Hepatocyte (in vitro differentiated cells): Measurements from ENCODE around the gene HJURP.

ENCODE experiments used
- CTCF ChIP-seq: fragments of 200-600 bp; sonication (generic); IDR thresholded peaks from 2 replicates; pipeline ENCODE4 v1.5.1; 2016; ENCODE audit warnings: antibody characterized with exemption, mild to moderate bottlenecking; ENCODE audit not compliant: poor library complexity
- EZH2 ChIP-seq: fragments of 200-600 bp; sonication (generic); IDR thresholded peaks from 2 replicates; pipeline ENCODE4 v1.6.1; 2016; ENCODE audit warnings: antibody characterized with exemption, mild to moderate bottlenecking, borderline replicate concordance
- EZH2phosphoT487 ChIP-seq: fragments of 200-600 bp; sonication (generic); IDR thresholded peaks from one replicate; pipeline ENCODE4 v1.6.1; 2018; ENCODE audit warnings: antibody characterized with exemption, mild to moderate bottlenecking, low read depth, moderate library complexity; ENCODE audit not compliant: unreplicated experiment, severe bottlenecking

DNA sequence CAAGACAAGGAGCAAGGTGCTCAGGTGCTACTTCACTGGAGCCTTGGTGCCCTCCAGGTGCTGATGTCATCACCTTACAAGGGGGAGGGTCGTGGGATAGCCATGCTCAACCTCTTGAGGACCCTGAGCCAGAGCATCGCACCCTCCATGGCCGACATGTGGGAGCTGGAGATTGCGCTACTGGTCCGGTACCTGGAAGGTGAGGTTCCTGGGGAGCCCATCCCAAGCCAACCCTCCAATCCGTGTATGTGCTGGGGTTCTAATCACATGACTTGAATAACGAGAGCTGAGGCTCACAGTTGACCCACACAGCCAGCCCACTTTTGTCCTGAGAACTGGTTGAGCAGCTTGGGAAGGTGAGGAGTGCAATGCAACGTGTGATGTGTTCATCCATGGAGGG, 50.3 kb downstream of the HJURP start:
- TF ChIP-seq CTCF (no peak), EZH2 (no peak), EZH2phosphoT487 (no peak)
